MM.1S (cell line): ENCODE data around the gene MRPL47.

Experiments used
- CTCF ChIP-seq: fragments of 300-600 bp; sonication (generic); IDR thresholded peaks from 2 replicates; pipeline ENCODE4 v1.5.1; 2016; ENCODE audit warnings: antibody characterized with exemption, low read length, mixed read lengths
- EZH2 ChIP-seq: fragments of 300-600 bp; sonication (generic); optimal IDR thresholded peaks from 2 replicates; pipeline ENCODE3; 2017; ENCODE audit warnings: low read depth, mild to moderate bottlenecking, antibody characterized with exemption, low read length, mixed read lengths

GRCh38 chr3:179546814-179547241 lies 57.6 kb downstream of the MRPL47 start:
- TF ChIP-seq CTCF: no peak
- no peak for TF ChIP-seq EZH2
